Mesothelial cell of epicardium (in vitro differentiated cells): ENCODE results near the gene ZMAT5. TPM values are rescaled to one million over a fixed set of nuclear protein-coding genes. Genes with fewer than 3 reads are reported as not detected.

Experiments used
- DNase-seq, 2 experiments: peaks; one replicate each; pipeline ENCODE4 v3.0.0; 2021; ENCODE audit warnings: low spot score in 2 of 2; ENCODE audit not compliant: unreplicated experiment in 2 of 2
- H3K27ac Mint-ChIP-seq: 2 replicates; pipeline ENCODE4 v1.8.0; 2021; ENCODE audit warnings: mixed read lengths
- H3K27me3 Mint-ChIP-seq: 2 replicates; pipeline ENCODE4 v1.8.0; 2021; ENCODE audit warnings: low read depth, mixed read lengths
- H3K36me3 Mint-ChIP-seq: 2 replicates; pipeline ENCODE4 v1.8.0; 2021; ENCODE audit warnings: mixed read lengths
- H3K4me1 Mint-ChIP-seq: 2 replicates; pipeline ENCODE4 v1.8.0; 2021; ENCODE audit warnings: mixed read lengths
- H3K4me3 Mint-ChIP-seq: 2 replicates; pipeline ENCODE4 v1.8.0; 2021; ENCODE audit warnings: mild to moderate bottlenecking, moderate library complexity, mixed read lengths
- H3K9me3 Mint-ChIP-seq: 2 replicates; pipeline ENCODE4 v1.8.0; 2021; ENCODE audit warnings: mixed read lengths
- total RNA-seq: library from RNA; stranded (reverse); gene quantifications from 3 replicates; pipeline ENCODE4 v1.2.1, GENCODE V29; 2021
- TF ChIP-seq, protein P1 (sequence below): fragments of 200-600 bp; sonication (generic); IDR thresholded peaks from one replicate; pipeline ENCODE4 v1.5.0; 2021; ENCODE audit warnings: antibody characterized with exemption; ENCODE audit not compliant: unreplicated experiment

The ZMAT5 gene
- total RNA-seq, 1 donor from 2014 or later, result 17.1 TPM

DNA sequence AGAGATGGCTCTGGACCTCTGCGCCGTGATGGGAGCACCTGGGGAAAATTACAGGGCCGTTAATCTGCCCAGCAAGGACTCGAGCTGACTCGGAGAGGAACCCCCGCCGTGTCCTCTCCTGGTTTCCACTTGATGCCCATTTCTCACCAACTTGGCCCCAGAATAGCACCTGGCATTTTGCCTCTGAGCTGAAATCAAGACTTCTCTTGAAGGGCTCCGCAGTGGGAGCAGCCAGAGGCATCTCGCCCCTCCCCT, 66.0 kb downstream of the ZMAT5 start:
- H3K27me3 Mint-ChIP-seq, result peaks cover 44% of the 10 kb centered on the region
- H3K4me3 Mint-ChIP-seq, result no peak overlapping the region
- H3K36me3 Mint-ChIP-seq, result peaks cover 4% of the 10 kb centered on the region
- H3K27ac Mint-ChIP-seq, result no peak overlapping the region
- TF ChIP-seq, protein P1, sequence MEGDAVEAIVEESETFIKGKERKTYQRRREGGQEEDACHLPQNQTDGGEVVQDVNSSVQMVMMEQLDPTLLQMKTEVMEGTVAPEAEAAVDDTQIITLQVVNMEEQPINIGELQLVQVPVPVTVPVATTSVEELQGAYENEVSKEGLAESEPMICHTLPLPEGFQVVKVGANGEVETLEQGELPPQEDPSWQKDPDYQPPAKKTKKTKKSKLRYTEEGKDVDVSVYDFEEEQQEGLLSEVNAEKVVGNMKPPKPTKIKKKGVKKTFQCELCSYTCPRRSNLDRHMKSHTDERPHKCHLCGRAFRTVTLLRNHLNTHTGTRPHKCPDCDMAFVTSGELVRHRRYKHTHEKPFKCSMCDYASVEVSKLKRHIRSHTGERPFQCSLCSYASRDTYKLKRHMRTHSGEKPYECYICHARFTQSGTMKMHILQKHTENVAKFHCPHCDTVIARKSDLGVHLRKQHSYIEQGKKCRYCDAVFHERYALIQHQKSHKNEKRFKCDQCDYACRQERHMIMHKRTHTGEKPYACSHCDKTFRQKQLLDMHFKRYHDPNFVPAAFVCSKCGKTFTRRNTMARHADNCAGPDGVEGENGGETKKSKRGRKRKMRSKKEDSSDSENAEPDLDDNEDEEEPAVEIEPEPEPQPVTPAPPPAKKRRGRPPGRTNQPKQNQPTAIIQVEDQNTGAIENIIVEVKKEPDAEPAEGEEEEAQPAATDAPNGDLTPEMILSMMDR, result no peak
- no peaks in the 10 kb centered on the region for H3K9me3 Mint-ChIP-seq
- H3K4me1 Mint-ChIP-seq, result peaks cover 10% of the 10 kb centered on the region
- DNase-seq, result no peak

DNA sequence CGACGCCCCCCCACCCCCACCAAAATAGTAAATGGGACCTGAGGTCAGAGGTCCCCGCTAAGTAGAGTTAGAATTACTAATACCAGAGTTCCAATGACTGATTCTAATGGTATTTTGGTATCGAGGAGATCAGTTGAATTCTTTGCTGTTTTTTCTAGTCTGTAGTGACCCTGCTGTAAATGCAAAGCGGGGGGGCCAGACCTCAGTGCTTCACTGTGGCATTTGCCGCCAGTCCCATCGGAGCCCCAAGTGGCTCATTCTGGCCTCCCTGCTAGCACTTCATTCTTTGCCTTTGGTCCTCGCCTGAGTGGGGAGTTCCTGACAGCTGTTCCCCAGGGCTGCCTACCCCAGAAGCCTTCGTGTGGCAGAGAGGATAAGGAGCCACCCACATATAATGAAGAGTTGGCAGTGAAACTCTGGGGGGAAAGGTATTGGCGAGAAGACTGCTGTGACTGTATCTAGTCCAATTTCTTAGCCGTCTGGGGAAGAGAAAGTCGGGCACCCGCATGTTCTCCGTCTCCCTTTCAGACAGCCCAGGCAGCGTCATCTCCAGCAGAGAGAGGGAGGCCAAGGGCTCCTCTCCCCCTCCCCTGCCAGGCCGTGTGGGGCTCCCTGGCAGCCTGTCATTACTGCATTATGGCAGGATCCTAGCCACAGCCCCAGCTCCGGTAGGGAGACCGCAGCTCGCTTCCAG, 66.5 kb downstream of the ZMAT5 start:
- no peak for DNase-seq
- TF ChIP-seq, protein P1, result no peak
- Mint-ChIP-seq H3K9me3 (no peaks in the 10 kb centered on the region), H3K27me3 (peaks cover 44% of the 10 kb centered on the region), H3K27ac (no peak overlapping the region), H3K4me3 (no peak overlapping the region), H3K36me3 (peaks cover 7% of the 10 kb centered on the region), H3K4me1 (peaks cover 10% of the 10 kb centered on the region)

DNA sequence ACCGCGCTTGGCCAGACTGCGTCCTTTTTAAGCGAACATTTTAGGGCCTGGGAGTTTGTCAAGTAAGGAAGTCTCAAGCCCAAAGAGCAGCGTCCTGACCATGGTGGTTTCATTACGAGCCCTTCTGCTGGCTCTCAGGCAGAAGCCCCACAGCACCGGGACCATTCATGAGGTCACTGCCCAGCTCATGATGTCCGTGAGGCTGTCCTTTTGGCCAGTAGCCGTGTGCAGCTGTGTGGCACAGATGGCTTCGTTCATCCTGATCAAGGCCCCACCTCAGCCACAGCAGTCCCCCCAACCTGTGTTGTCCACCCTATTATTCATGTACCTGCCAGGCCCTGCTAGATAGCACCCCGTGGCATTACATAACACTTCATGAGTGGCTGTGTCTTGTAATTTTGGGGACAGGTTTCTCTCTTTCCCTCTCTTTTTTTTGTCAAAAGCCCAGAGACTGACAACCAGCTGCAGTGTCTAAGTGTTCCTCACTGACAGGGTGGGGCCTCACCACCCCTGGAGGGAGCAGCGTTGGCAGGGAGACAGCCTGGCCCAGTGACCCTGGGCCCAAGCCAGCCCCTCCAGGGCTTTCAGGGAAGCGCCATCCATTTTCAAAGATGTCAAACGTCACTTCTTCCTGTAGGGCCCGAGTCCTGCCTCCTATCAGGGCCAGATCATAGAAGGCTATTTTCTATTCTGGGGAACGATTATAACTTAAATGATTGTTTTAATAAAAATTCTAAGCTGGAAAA, 68.8 kb downstream of the ZMAT5 start:
- peaks cover 5% of the 10 kb centered on the region for H3K4me1 Mint-ChIP-seq
- no peak for DNase-seq
- no peak overlapping the region for H3K27ac Mint-ChIP-seq
- H3K27me3 Mint-ChIP-seq, result peaks cover 30% of the 10 kb centered on the region
- no peak overlapping the region for H3K4me3 Mint-ChIP-seq
- peaks cover 11% of the 10 kb centered on the region for H3K36me3 Mint-ChIP-seq
- H3K9me3 Mint-ChIP-seq, result no peaks in the 10 kb centered on the region
- TF ChIP-seq, protein P1, result no peak

DNA sequence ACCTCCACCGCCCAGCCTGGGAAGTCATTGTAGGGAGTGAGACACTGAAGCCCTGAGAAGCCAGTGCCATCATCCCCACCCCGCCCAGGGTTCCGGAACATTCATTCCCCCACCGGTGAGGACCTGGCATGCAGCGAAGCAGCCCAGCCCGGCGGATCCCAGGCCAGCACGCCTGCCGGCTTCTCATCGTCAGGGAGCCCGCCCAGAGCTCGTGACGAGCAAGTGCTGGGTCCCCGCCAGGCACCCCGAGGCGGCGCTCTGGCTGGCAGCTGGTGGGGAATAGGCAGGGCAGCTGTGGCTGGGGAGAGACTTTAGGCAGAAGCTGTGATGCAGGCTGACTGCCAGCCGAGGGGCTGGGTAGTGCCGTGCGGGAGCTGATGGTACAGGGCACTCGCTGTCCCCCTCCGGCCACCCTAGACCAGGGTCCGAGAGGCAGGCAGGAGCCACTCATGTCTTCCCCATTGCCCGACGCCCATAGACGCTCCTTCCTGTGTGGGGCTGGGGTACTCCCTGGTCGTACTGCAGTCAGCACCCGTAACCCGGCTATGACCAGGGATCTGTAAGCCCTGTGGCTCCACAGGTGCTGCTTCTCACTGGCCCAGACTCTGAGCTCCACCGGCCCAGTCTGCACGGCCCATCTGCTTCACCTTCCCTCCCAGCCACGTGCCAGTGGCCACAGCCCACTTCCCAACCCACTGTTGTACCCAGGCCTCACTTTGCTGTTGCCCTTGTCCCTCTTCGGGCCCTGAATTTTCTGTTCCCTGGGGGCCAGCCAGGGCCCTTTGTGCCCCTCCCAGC, 71.5 kb downstream of the ZMAT5 start:
- TF ChIP-seq, protein P1, result no peak
- H3K27ac Mint-ChIP-seq, result no peak overlapping the region
- H3K9me3 Mint-ChIP-seq, result no peaks in the 10 kb centered on the region
- peaks cover 3% of the 10 kb centered on the region for H3K27me3 Mint-ChIP-seq
- no peak overlapping the region for H3K4me3 Mint-ChIP-seq
- peaks cover 12% of the 10 kb centered on the region for H3K36me3 Mint-ChIP-seq
- peaks cover 9% of the 10 kb centered on the region for H3K4me1 Mint-ChIP-seq
- DNase-seq, result no peak

DNA sequence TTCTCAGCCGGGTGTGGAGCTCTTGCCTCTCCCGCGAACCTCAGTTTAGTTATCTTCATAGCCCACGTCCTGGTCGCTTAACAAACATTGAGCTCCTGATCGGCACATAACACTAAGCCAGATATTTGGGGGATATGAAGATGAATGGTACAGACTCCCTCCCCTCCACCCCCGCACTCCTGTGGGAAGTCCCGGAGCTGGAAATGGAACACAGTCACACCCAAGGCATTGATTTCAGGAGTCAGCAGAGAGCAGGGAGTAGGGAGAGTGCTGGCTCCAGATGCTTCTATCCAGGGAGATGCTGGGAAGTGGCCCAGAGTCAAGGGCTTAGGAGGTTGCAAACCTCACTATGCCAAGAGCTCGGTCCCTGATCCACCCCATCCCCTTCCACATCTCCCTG, 73.1 kb downstream of the ZMAT5 start:
- no peaks in the 10 kb centered on the region for H3K9me3 Mint-ChIP-seq
- TF ChIP-seq, protein P1, result no peak
- peaks cover 12% of the 10 kb centered on the region for H3K36me3 Mint-ChIP-seq
- no peak for DNase-seq
- H3K4me3 Mint-ChIP-seq, result no peak overlapping the region
- H3K27me3 Mint-ChIP-seq, result no peaks in the 10 kb centered on the region
- H3K4me1 Mint-ChIP-seq, result peaks cover 22% of the 10 kb centered on the region
- H3K27ac Mint-ChIP-seq, result no peak overlapping the region
